HuH-7 (cell line): ENCODE measurements around the gene CHST10.
"Not testable (repeated sequence)": the region's sequence is repeated elsewhere in the genome, so short reads cannot be mapped to it uniquely, and the experiment has no call there.

Experiments used
- DNase-seq: peaks from one replicate; pipeline ENCODE4 v3.0.0; 2011; ENCODE audit warnings: low spot score

The CHST10 gene

GRCh38 chr2:100416935-100417710, at the start of gene CHST10:
Gene CHST10 (minus strand): TSS chr2:100417668. CDS start chr2:100406675, 10,993 bp downstream.
- DNase-seq, result peak; percentile 87

- DNase-seq, result no peak
Measured at GRCh38 chr2:100460904-100461530, 43.5 kb upstream of the CHST10 start.

- not testable (repeated sequence) for DNase-seq
Measured at GRCh38 chr2:100456357-100456756, 38.9 kb upstream of the CHST10 start.

GRCh38 chr2:100453853-100454252, 36.4 kb upstream of the CHST10 start:
- DNase-seq, result no peak

GRCh38 chr2:100451734-100452133, 34.3 kb upstream of the CHST10 start:
- no peak for DNase-seq

- no peak for DNase-seq
Measured at GRCh38 chr2:100451092-100451491, 33.6 kb upstream of the CHST10 start.

GRCh38 chr2:100446696-100447095, 29.2 kb upstream of the CHST10 start:
- no peak for DNase-seq

GRCh38 chr2:100437751-100438150, 20.3 kb upstream of the CHST10 start:
- DNase-seq, result no peak

GRCh38 chr2:100429726-100430125, 12.3 kb upstream of the CHST10 start:
- DNase-seq, result no peak

GRCh38 chr2:100427627-100428258, 10.3 kb upstream of the CHST10 start:
- DNase-seq, result peak; percentile 42

GRCh38 chr2:100427111-100427510, 9.6 kb upstream of the CHST10 start:
- no peak for DNase-seq

- no peak for DNase-seq
Measured at GRCh38 chr2:100426384-100426720, 8.9 kb upstream of the CHST10 start.

- no peak for DNase-seq
Measured at GRCh38 chr2:100425573-100426383, 8.3 kb upstream of the CHST10 start.

- DNase-seq, result no peak
Measured at GRCh38 chr2:100425107-100425506, 7.6 kb upstream of the CHST10 start.

GRCh38 chr2:100424277-100424875, 6.9 kb upstream of the CHST10 start:
- no peak for DNase-seq

GRCh38 chr2:100423631-100424030, 6.2 kb upstream of the CHST10 start:
- no peak for DNase-seq

GRCh38 chr2:100422320-100423055, 5.0 kb upstream of the CHST10 start:
- peak; percentile 86 for DNase-seq

- peak; percentile 23 for DNase-seq
Measured at GRCh38 chr2:100419915-100420314, 2.4 kb upstream of the CHST10 start.

- DNase-seq, result no peak
Measured at GRCh38 chr2:100418406-100418962, 1.0 kb upstream of the CHST10 start.

GRCh38 chr2:100417711-100418124, 250 bp upstream of the CHST10 start:
- DNase-seq, result no peak

GRCh38 chr2:100416397-100416934, 1.0 kb downstream of the CHST10 start:
- DNase-seq, result no peak
